ENCODE results near the gene PREP.
"Not testable (repeated sequence)": the region's sequence is repeated elsewhere in the genome, so short reads cannot be mapped to it uniquely, and the experiment has no call there.

PREP gene

GRCh38 chr6:105345506-105345905 is 57.4 kb downstream of the PREP start:
- DNase-seq (ENCODE audit: low read depth in 2 of 2) = no peak

- DNase-seq (ENCODE audit: low read depth in 2 of 2) = no peak
Measured at GRCh38 chr6:105344881-105345370, 58.0 kb downstream of the PREP start.

- not testable (repeated sequence) for DNase-seq (ENCODE audit: low read depth in 2 of 2)
Measured at GRCh38 chr6:105338350-105338983, 64.4 kb downstream of the PREP start.

- DNase-seq (ENCODE audit: low read depth in 2 of 2) = no peak
Measured at GRCh38 chr6:105336986-105337385, 65.9 kb downstream of the PREP start.

GRCh38 chr6:105332576-105332975 is 70.3 kb downstream of the PREP start:
- DNase-seq (ENCODE audit: low read depth in 2 of 2) = no peak

GRCh38 chr6:105331927-105332326 is 71.0 kb downstream of the PREP start:
- DNase-seq (ENCODE audit: low read depth in 2 of 2) = no peak

GRCh38 chr6:105330913-105331312 is 72.0 kb downstream of the PREP start:
- no peak for DNase-seq (ENCODE audit: low read depth in 2 of 2)

GRCh38 chr6:105330364-105330763 is 72.5 kb downstream of the PREP start:
- DNase-seq (ENCODE audit: low read depth in 2 of 2) = no peak

- DNase-seq (ENCODE audit: low read depth in 2 of 2) = no peak
Measured at GRCh38 chr6:105326833-105327770, 75.8 kb downstream of the PREP start.

GRCh38 chr6:105326216-105326615 is 76.7 kb downstream of the PREP start:
- no peak for DNase-seq (ENCODE audit: low read depth in 2 of 2)

GRCh38 chr6:105324386-105324950 is 78.4 kb downstream of the PREP start:
- no peak for DNase-seq (ENCODE audit: low read depth in 2 of 2)

GRCh38 chr6:105322499-105323225 is 80.2 kb downstream of the PREP start:
- DNase-seq (ENCODE audit: low read depth in 2 of 2) = no peak

- DNase-seq (ENCODE audit: low read depth in 2 of 2) = no peak
Measured at GRCh38 chr6:105321728-105322127, 81.2 kb downstream of the PREP start.

GRCh38 chr6:105321207-105321606 is 81.7 kb downstream of the PREP start:
- no peak for DNase-seq (ENCODE audit: low read depth in 2 of 2)

- DNase-seq (ENCODE audit: low read depth in 2 of 2) = no peak
Measured at GRCh38 chr6:105320765-105321164, 82.1 kb downstream of the PREP start.

GRCh38 chr6:105320271-105320670 is 82.6 kb downstream of the PREP start:
- DNase-seq (ENCODE audit: low read depth in 2 of 2) = no peak

- DNase-seq (ENCODE audit: low read depth in 2 of 2) = no peak
Measured at GRCh38 chr6:105319331-105319730, 83.6 kb downstream of the PREP start.

GRCh38 chr6:105318660-105319059 is 84.2 kb downstream of the PREP start:
- no peak for DNase-seq (ENCODE audit: low read depth in 2 of 2)

- DNase-seq (ENCODE audit: low read depth in 2 of 2) = no peak
Measured at GRCh38 chr6:105317607-105318533, 85.0 kb downstream of the PREP start.

- DNase-seq (ENCODE audit: low read depth in 2 of 2) = no peak
Measured at GRCh38 chr6:105313211-105313610, 89.7 kb downstream of the PREP start.

- no peak for DNase-seq (ENCODE audit: low read depth in 2 of 2)
Measured at GRCh38 chr6:105310947-105311346, 91.9 kb downstream of the PREP start.

Data from stimulated activated CD8-positive, alpha-beta memory T cell treated with anti-CD3 and anti-CD28 coated beads, Interleukin-15, amount 100 ng/mL, for 4 hours (primary cell).